TTC549 (cell line): ENCODE results near the gene ACTA1.

Experiments
- FAIRE-seq: peaks from 2 replicates; lab custom pipeline; 2012; peaks lifted over from hg19 to GRCh38; lab: Jason Lieb, UNC

Gene ACTA1

DNA sequence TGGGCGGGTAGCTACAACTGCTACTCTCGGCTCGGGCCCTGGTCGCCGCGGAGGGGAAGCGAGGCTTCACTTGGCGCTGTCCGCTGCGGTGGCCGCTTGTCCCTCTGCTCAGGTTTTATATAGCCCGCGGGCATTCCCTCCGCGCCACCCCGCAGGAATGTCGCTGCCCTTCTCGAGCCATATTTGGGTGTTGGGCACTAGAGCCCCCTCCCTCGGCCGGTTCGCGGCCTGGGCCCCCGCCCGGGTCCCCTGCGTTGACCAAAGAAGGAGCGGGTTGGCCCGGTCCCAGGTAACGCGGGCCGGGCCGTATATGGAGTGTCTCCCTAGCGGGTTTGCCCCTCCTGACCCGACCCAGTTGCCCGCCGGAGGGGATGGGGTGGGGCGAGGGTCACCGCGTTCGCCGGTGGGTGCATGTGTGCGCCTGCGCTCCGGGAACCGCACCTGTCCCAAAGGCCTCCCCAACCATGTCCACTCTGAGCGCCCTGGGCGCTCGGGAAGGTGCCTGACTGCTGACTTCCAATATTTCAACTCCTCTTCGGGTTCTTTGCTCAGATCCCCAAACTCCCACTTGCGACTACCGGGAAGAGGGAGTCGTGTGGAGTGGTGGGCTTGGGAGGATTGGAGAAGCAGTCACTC is at the start of gene ACTA1:
ACTA1 (minus strand) TSS at position 90 of the 636 bp plus-strand sequence. CDS start 979 bp downstream, outside the sequence.
- FAIRE-seq, result no peak

DNA sequence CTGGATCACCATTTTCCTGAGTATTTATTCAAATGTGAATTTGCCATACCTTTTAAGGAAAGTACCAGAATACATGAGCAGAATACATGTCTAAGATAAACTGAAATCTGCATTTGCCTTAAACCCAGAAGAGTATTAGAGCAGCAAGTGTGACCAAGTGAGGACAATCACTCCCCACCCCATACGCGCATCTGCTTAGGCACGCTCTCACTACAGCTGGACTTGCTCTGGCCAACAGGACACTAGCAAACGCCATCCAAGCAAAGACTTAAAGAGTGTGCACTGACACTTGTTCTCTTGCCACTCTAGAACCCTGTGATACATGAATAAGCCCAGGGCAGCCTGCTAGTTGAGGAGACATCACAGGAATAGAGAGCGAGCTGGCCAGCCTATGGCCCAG is 48.6 kb upstream of the ACTA1 start:
- no peak for FAIRE-seq

- FAIRE-seq, result no peak
Measured at GRCh38 chr1:229480495-229480894, 46.6 kb upstream of the ACTA1 start.

DNA sequence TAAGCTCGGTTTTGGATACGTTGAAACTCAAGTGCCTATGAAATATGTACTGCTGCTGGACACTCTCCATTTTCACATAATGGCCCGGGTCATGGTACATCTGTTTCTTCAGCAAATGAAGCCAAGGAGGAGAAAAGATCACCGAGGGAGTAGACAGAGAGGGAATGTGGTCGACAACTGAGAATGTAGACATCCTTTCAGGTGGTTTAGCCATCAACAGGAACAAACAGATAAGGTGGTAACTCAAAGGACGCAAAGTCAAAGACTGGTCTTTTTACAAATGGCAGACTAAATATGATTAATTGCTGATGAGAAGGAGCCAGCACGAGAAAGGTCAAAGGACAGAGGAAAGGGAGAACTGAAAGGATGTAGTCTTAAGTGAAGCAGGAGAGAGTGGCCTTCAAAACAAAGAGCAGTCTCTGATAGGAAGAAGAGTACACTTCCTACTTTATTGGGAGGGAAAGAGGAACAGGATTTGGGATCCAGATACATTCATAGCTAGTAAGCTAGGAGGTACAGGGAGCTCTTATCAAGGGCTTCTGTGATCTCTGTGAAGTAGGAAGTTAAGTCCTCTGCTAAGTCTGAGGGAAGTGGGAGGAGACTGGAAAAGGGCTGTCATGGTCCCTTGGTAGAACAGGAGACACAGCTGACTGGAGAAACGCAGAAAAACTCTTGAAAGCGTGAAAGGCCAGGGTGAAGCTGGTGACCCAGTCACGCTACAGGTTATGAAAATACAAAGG is 45.9 kb upstream of the ACTA1 start:
- no peak for FAIRE-seq

GRCh38 chr1:229478852-229479251 is 45.0 kb upstream of the ACTA1 start:
- FAIRE-seq, result no peak

DNA sequence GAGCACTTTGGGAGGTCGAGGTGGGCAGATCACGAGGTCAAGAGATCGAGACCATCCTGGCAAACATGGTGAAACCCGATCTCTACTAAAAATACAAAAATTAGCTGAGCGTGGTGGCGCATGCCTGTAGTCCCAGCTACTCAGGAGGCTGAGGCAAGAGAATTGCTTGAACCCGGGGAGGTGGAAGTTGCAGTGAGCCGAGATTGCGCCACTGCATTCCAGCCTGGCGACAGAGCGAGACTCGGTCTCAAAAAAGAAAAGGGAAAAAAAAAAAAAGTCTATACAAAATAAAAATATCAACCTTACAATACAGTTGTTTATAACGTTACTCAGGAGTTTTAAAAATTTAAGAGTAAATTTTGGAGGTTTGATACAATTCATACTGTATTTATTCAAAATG is 42.0 kb upstream of the ACTA1 start:
- FAIRE-seq, result peak; percentile 39

- FAIRE-seq, result no peak
Measured at GRCh38 chr1:229474509-229474908, 40.6 kb upstream of the ACTA1 start.

DNA sequence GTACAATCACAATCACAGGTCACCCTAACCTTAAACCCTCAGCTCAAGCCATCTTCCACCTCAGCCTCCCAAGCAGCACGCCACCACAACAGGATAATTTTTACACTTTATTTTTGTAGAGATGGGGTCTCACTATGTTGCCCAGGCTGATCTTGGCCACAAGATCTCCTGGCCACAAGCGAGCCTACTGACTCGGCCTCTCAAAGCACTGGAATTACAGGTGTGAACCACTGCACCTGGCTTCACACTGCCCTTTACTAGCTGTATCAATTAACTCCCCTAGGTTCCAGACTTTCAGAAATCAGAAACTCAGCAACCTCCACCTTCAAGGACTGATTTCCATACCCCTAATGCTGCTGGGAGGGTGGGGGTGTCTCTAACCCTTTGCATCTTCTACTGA is 37.3 kb upstream of the ACTA1 start:
- no peak for FAIRE-seq

DNA sequence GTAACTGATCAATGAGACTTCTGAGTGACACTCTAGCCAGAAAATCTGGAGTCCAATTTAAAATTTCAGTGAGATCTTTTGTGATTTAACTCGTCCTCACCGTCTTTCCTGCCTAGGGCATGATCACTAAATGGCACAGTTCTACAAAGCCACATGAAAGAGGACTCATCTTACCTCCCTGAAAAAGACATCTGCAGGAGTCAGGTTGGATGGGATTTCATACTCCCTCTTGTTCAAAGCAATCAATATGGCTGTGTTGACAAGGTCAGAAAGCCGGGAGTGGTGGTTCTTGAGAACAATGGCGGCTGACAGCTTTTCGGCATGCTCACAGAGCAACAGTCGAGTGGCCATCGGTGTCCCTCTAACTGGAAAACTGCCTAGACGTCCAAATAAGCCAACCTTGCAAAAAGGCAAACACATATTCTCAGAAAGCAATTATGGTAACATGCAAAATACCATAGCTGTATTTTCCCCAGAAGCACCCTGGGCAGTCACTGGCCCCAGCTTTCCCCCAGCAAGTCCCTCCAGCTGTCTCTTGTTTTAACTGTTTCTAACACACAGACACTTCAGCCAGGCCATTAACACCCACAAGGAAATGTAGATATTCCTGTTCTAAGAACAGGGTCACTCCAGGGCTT is 36.6 kb upstream of the ACTA1 start:
- no peak for FAIRE-seq

- FAIRE-seq, result no peak
Measured at GRCh38 chr1:229466887-229467286, 33.0 kb upstream of the ACTA1 start.

DNA sequence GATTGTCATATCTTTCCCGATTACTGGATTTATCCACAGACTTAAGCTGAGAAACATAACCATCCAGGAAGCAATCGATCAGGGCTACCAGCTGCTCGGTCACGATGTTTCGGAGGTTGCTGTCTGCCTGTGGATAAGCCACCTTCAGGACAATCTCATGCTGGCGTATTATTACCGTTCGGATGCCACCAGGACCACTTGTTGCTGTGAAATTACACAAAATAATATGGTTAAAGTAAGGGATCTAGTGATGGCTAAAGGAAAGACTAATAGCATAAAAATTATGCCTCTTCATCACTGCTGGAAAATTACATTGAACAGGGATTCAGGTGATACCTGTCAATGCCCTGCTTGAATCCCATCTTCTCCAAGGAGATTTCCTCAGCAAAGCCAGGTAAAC is 30.8 kb upstream of the ACTA1 start:
- no peak for FAIRE-seq

DNA sequence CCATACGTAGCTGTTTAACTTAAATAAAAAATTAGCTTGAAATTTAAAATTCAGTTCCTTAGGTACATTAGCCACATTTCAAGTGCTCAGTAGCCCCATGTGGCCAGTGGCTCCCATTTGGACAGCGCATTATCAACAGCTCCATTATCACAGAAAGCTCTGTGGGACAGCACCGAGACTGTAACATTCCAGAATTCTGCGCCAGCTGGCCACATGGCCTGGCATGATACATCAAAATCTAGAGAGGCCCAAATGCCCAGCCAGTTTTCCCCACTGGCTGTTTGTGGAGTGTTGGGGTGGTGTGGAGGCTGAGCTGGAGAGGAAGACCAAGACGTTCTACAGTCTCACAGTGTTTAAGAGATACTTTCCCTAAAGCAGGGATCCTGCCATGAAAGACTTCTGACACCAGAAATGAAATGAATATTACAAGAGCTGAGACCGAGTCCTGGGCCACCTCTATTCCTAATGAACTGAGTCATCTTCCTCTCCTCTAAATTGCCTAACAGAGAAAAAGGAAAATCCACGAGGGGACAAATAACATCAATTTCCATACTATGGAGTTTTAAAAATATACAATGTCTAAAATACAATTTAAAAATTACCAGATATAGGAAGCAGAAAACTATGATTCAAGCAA is 27.3 kb upstream of the ACTA1 start:
- FAIRE-seq, result no peak

DNA sequence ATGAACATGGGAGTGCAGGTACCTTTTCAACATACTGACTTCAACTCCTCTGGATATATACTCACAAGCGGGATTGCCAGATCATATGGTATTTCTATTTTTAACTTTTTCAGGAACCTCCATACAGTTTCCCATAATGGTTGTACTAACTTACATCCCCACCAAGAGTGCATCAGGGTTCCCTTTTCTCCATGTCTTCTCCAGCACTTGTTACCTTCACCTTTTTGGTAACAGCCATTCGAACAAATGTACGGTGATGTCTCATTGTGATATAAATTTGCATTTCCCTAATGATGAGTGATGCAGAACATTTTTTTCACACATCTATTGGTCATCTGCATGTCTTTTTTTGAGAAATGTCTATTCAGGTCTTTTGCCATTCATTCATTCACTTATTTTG is 25.9 kb upstream of the ACTA1 start:
- FAIRE-seq, result no peak

DNA sequence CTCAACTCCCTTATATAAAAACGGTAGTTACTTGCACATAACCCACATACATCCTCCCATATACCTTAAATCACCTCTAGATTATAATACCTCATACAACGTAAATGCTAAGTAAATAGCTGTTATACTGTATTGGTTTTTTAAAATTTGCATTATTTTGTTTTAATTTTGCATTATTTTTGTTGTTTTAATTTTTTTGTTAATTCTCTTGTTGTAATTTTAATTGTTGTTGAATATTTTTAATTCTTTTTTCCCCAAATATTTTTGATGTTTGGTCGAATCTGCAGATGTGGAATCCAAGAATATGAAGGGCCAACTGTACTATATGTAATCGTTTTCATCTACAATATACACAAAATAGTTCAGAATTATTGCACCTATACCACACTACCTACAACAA is 23.5 kb upstream of the ACTA1 start:
- FAIRE-seq, result peak; percentile 91

- FAIRE-seq, result no peak
Measured at GRCh38 chr1:229456016-229456415, 22.1 kb upstream of the ACTA1 start.

DNA sequence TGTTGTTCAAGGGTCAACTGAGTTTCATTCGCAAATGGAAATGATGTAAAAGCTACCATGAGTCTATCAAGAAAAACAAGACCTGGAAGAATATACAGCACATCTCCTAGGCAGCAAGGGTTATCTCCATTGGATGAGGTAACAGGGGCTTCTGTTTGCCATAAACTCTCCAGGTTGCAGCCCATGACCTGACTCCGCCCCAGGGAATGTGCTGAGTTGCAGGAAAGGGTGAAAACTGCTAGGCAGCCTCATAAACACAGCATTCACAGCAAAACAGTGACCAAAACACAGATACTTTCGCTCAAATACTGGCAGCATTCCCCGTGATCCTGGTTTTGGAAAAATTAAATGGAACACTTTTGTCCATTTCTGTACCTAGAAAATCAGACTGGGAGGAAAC is 20.2 kb upstream of the ACTA1 start:
- no peak for FAIRE-seq

- FAIRE-seq, result peak; percentile 13
Measured at GRCh38 chr1:229452956-229453801, 19.3 kb upstream of the ACTA1 start.

DNA sequence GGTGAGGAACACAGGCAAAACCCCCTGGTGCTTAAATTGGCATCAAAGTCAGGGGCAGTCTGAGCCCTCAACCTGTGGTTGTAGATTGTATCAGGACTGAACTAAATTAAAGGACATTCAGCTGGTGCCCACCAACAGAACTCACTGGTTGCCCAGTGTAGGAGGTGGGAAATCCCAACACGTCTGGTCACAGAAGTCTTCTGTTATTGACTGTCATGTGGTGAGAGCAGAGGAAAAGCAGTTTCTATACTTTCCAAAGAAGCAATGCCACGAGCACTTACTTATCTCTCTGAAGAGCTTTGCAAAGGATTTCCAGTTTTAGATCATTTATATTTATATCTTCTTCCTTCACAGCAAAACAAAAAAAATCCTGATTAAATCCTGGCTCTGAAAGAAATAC is 15.0 kb upstream of the ACTA1 start:
- no peak for FAIRE-seq

- no peak for FAIRE-seq
Measured at GRCh38 chr1:229448354-229448753, 14.5 kb upstream of the ACTA1 start.

- no peak for FAIRE-seq
Measured at GRCh38 chr1:229447809-229448252, 13.9 kb upstream of the ACTA1 start.

GRCh38 chr1:229445828-229446227 is 11.9 kb upstream of the ACTA1 start:
- no peak for FAIRE-seq
